Erythroblast (primary cell): ENCODE measurements around the gene NR3C2.

Source experiments
- GATA1 ChIP-seq: IDR thresholded peaks from 2 replicates; pipeline ENCODE4 v1.6.1; 2011; ENCODE audit warnings: low read depth, mild to moderate bottlenecking, control low read depth, low read length, moderate library complexity
- POLR2A ChIP-seq: IDR thresholded peaks from 2 replicates; pipeline ENCODE4 v1.6.1; 2011; ENCODE audit warnings: mild to moderate bottlenecking, low read length

DNA sequence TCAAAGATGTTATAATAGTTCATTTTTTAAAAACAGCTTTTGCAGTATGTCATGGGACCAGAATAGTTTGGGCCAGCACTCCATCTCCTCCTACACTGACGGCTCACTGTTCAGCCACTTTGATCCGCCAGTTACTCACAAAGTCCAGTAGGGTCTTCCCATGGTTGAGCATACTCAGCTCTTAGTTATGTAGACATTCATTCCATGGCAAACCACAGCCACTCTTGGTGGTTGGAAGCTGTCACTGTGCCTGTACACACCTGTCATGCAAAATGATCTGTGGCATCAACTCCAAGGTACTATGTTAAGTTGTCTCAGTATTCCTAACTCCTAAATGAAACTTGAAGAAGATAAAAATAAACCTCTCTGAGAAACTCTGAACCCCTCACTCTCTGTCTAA is 127.2 kb downstream of the NR3C2 start:
- TF ChIP-seq POLR2A (no peak), GATA1 (no peak)
